ENCODE results near the gene ZNF740.
"Not testable (repeated sequence)": the region's sequence is repeated elsewhere in the genome, so short reads cannot be mapped to it uniquely, and the experiment has no call there.

DNA sequence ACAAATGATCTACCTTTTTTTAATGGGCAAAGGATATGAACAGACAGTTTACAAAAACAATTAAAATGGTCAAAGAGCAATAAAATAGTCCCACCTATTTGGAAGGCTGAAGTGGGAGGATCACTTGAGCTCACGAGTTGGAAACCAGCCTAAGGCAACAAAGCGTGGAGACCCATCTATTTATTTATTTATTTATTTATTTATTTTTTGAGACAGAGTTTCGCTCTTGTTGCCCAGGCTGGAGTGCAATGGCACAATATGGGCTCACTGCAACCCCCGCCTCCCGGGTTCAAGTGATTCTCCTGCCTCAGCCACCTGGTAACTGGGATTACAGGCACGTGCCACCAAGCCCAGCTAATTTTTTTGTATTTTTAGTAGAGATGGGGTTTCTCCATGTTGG lies 3.1 kb upstream of the ZNF740 start:
- TF ChIP-seq, protein P1, sequence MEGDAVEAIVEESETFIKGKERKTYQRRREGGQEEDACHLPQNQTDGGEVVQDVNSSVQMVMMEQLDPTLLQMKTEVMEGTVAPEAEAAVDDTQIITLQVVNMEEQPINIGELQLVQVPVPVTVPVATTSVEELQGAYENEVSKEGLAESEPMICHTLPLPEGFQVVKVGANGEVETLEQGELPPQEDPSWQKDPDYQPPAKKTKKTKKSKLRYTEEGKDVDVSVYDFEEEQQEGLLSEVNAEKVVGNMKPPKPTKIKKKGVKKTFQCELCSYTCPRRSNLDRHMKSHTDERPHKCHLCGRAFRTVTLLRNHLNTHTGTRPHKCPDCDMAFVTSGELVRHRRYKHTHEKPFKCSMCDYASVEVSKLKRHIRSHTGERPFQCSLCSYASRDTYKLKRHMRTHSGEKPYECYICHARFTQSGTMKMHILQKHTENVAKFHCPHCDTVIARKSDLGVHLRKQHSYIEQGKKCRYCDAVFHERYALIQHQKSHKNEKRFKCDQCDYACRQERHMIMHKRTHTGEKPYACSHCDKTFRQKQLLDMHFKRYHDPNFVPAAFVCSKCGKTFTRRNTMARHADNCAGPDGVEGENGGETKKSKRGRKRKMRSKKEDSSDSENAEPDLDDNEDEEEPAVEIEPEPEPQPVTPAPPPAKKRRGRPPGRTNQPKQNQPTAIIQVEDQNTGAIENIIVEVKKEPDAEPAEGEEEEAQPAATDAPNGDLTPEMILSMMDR (IDR thresholded peaks at IDR 0.05; ENCODE audit: poor library complexity), result not testable (repeated sequence)
- not testable (repeated sequence) for TF ChIP-seq EZH2 (IDR thresholded peaks at IDR 0.05; ENCODE audit: borderline replicate concordance); EZH2phosphoT487 (IDR thresholded peaks at IDR 0.05; ENCODE audit: low read depth, severe bottlenecking, unreplicated experiment)

All from hepatocyte (in vitro differentiated cells).